Measurements from ENCODE around the gene UBTD2. TPM values are rescaled to one million over a fixed set of nuclear protein-coding genes. Genes with fewer than 3 reads are reported as not detected.

Gene UBTD2
- total RNA-seq, 1 experiment from 2014 or later, result 22.7 TPM

DNA sequence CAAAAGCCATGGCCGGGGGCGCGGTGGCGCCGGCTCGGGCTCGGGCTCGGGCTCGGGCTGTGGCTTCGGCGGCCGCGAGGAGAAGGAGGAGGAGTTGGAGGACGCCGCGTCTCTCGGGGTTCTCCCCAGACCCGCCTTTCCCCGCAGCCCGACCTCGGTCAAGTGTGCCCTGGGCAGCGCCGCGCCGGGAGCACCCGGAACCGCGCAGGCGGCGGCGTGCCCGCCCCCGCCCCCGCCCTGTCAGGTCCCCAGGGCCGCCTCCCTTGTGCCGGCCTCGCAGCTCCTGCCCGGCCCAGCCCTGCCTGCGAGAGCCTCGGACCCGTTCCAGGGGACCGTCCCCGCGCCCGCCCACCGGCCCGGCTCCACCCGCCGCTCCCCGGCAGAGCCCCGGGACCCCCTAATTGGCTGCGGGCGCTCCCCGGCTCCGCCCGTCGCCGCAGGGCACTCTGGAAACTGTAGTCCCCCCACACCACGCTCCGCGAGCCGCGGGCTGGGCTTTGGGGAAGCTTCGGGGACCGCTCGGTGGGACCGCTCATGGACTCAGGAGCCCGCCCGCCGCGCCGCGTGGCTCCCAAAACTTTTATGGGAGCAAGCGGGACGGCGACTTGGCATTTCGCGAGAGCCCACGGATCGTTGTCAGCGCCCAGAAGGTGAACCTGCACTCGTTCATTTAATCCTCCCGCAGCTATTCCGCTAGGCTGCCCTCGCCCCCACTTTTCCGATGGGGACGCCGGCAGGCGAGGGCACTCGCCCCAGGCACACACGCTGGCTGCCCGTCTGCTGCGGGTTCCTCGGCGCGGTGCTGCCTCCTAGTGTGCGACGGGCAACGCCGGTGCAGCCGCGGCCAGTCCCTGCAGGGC, 95.3 kb downstream of the UBTD2 start, which contains the start of gene STK10 (continued):
- peak; percentile 2; the same call in 1 of the 2 replicates for TF ChIP-seq FOXP1 (CRISPR knock-in tag; IDR thresholded peaks at IDR 0.05; ENCODE audit: borderline replicate concordance)
- TF ChIP-seq, protein P1, sequence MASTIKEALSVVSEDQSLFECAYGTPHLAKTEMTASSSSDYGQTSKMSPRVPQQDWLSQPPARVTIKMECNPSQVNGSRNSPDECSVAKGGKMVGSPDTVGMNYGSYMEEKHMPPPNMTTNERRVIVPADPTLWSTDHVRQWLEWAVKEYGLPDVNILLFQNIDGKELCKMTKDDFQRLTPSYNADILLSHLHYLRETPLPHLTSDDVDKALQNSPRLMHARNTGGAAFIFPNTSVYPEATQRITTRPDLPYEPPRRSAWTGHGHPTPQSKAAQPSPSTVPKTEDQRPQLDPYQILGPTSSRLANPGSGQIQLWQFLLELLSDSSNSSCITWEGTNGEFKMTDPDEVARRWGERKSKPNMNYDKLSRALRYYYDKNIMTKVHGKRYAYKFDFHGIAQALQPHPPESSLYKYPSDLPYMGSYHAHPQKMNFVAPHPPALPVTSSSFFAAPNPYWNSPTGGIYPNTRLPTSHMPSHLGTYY (CRISPR knock-in tag; IDR thresholded peaks at IDR 0.05), result no peak
- no peak for TF ChIP-seq JUN (CRISPR knock-in tag; IDR thresholded peaks at IDR 0.05)
- no peak for TF ChIP-seq OVOL2 (CRISPR knock-in tag; IDR thresholded peaks at IDR 0.05; ENCODE audit: borderline replicate concordance)
- TF ChIP-seq, protein P2, sequence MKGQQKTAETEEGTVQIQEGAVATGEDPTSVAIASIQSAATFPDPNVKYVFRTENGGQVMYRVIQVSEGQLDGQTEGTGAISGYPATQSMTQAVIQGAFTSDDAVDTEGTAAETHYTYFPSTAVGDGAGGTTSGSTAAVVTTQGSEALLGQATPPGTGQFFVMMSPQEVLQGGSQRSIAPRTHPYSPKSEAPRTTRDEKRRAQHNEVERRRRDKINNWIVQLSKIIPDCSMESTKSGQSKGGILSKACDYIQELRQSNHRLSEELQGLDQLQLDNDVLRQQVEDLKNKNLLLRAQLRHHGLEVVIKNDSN (CRISPR knock-in tag; IDR thresholded peaks at IDR 0.05), result no peak; the same call in 1 of the 2 replicates
- TF ChIP-seq, protein P3, sequence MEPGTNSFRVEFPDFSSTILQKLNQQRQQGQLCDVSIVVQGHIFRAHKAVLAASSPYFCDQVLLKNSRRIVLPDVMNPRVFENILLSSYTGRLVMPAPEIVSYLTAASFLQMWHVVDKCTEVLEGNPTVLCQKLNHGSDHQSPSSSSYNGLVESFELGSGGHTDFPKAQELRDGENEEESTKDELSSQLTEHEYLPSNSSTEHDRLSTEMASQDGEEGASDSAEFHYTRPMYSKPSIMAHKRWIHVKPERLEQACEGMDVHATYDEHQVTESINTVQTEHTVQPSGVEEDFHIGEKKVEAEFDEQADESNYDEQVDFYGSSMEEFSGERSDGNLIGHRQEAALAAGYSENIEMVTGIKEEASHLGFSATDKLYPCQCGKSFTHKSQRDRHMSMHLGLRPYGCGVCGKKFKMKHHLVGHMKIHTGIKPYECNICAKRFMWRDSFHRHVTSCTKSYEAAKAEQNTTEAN (CRISPR knock-in tag; IDR thresholded peaks at IDR 0.05), result no peak
- TF ChIP-seq, protein P4, sequence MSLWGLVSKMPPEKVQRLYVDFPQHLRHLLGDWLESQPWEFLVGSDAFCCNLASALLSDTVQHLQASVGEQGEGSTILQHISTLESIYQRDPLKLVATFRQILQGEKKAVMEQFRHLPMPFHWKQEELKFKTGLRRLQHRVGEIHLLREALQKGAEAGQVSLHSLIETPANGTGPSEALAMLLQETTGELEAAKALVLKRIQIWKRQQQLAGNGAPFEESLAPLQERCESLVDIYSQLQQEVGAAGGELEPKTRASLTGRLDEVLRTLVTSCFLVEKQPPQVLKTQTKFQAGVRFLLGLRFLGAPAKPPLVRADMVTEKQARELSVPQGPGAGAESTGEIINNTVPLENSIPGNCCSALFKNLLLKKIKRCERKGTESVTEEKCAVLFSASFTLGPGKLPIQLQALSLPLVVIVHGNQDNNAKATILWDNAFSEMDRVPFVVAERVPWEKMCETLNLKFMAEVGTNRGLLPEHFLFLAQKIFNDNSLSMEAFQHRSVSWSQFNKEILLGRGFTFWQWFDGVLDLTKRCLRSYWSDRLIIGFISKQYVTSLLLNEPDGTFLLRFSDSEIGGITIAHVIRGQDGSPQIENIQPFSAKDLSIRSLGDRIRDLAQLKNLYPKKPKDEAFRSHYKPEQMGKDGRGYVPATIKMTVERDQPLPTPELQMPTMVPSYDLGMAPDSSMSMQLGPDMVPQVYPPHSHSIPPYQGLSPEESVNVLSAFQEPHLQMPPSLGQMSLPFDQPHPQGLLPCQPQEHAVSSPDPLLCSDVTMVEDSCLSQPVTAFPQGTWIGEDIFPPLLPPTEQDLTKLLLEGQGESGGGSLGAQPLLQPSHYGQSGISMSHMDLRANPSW (CRISPR knock-in tag; conservative IDR thresholded peaks at IDR 0.05; ENCODE audit: low read depth), result no peak
- peak; percentile 80; the same call in 1 of the 2 replicates for TF ChIP-seq ZNF423 (CRISPR knock-in tag; IDR thresholded peaks at IDR 0.05)
- TF ChIP-seq NR3C1 (CRISPR knock-in tag; conservative IDR thresholded peaks at IDR 0.05; ENCODE audit: low read depth), result 0 out of 2 replicates have a peak, but pooled peaks have one; percentile 10
- TF ChIP-seq, protein P5, sequence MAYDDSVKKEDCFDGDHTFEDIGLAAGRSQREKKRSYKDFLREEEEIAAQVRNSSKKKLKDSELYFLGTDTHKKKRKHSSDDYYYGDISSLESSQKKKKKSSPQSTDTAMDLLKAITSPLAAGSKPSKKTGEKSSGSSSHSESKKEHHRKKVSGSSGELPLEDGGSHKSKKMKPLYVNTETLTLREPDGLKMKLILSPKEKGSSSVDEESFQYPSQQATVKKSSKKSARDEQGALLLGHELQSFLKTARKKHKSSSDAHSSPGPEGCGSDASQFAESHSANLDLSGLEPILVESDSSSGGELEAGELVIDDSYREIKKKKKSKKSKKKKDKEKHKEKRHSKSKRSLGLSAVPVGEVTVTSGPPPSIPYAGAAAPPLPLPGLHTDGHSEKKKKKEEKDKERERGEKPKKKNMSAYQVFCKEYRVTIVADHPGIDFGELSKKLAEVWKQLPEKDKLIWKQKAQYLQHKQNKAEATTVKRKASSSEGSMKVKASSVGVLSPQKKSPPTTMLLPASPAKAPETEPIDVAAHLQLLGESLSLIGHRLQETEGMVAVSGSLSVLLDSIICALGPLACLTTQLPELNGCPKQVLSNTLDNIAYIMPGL (CRISPR knock-in tag; IDR thresholded peaks at IDR 0.05), result peak; percentile 81
- TF ChIP-seq PRRX2 (CRISPR knock-in tag; IDR thresholded peaks at IDR 0.05), result 0 out of 2 replicates have a peak, but pooled peaks have one; percentile 69
- TF ChIP-seq SOX15 (CRISPR knock-in tag; IDR thresholded peaks at IDR 0.05), result no peak
- TF ChIP-seq, protein P6, sequence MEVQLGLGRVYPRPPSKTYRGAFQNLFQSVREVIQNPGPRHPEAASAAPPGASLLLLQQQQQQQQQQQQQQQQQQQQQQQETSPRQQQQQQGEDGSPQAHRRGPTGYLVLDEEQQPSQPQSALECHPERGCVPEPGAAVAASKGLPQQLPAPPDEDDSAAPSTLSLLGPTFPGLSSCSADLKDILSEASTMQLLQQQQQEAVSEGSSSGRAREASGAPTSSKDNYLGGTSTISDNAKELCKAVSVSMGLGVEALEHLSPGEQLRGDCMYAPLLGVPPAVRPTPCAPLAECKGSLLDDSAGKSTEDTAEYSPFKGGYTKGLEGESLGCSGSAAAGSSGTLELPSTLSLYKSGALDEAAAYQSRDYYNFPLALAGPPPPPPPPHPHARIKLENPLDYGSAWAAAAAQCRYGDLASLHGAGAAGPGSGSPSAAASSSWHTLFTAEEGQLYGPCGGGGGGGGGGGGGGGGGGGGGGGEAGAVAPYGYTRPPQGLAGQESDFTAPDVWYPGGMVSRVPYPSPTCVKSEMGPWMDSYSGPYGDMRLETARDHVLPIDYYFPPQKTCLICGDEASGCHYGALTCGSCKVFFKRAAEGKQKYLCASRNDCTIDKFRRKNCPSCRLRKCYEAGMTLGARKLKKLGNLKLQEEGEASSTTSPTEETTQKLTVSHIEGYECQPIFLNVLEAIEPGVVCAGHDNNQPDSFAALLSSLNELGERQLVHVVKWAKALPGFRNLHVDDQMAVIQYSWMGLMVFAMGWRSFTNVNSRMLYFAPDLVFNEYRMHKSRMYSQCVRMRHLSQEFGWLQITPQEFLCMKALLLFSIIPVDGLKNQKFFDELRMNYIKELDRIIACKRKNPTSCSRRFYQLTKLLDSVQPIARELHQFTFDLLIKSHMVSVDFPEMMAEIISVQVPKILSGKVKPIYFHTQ (CRISPR knock-in tag; IDR thresholded peaks at IDR 0.05), result no peak
- TF ChIP-seq, protein P7, sequence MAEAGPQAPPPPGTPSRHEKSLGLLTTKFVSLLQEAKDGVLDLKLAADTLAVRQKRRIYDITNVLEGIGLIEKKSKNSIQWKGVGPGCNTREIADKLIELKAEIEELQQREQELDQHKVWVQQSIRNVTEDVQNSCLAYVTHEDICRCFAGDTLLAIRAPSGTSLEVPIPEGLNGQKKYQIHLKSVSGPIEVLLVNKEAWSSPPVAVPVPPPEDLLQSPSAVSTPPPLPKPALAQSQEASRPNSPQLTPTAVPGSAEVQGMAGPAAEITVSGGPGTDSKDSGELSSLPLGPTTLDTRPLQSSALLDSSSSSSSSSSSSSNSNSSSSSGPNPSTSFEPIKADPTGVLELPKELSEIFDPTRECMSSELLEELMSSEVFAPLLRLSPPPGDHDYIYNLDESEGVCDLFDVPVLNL (CRISPR knock-in tag; IDR thresholded peaks at IDR 0.05; ENCODE audit: borderline replicate concordance, low read depth), result no peak
- no peak for TF ChIP-seq FOXJ3 (CRISPR knock-in tag; IDR thresholded peaks at IDR 0.05; ENCODE audit: borderline replicate concordance)
- TF ChIP-seq ZNF671 (CRISPR knock-in tag; IDR thresholded peaks at IDR 0.05), result no peak
- TF ChIP-seq, protein P8, sequence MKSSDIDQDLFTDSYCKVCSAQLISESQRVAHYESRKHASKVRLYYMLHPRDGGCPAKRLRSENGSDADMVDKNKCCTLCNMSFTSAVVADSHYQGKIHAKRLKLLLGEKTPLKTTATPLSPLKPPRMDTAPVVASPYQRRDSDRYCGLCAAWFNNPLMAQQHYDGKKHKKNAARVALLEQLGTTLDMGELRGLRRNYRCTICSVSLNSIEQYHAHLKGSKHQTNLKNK (CRISPR knock-in tag; IDR thresholded peaks at IDR 0.05), result no peak
- TF ChIP-seq EMX1 (CRISPR knock-in tag; IDR thresholded peaks at IDR 0.05), result no peak
- TF ChIP-seq CREM (CRISPR knock-in tag; IDR thresholded peaks at IDR 0.05), result no peak
- no peak for TF ChIP-seq TCF7 (CRISPR knock-in tag; IDR thresholded peaks at IDR 0.05; ENCODE audit: low read depth)
- no peak; the same call in 1 of the 2 replicates for TF ChIP-seq NFE2L1 (CRISPR knock-in tag; IDR thresholded peaks at IDR 0.05)
- TF ChIP-seq, protein P9, sequence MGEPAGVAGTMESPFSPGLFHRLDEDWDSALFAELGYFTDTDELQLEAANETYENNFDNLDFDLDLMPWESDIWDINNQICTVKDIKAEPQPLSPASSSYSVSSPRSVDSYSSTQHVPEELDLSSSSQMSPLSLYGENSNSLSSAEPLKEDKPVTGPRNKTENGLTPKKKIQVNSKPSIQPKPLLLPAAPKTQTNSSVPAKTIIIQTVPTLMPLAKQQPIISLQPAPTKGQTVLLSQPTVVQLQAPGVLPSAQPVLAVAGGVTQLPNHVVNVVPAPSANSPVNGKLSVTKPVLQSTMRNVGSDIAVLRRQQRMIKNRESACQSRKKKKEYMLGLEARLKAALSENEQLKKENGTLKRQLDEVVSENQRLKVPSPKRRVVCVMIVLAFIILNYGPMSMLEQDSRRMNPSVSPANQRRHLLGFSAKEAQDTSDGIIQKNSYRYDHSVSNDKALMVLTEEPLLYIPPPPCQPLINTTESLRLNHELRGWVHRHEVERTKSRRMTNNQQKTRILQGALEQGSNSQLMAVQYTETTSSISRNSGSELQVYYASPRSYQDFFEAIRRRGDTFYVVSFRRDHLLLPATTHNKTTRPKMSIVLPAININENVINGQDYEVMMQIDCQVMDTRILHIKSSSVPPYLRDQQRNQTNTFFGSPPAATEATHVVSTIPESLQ (CRISPR knock-in tag; IDR thresholded peaks at IDR 0.05), result no peak
- no peak for TF ChIP-seq ELF4 (CRISPR knock-in tag; IDR thresholded peaks at IDR 0.05; ENCODE audit: low read depth)

All from WTC11 (cell line).